Stimulated activated CD8-positive, alpha-beta memory T cell treated with anti-CD3 and anti-CD28 coated beads, Interleukin-4, amount 100 ng/mL, for 1 hour (primary cell): ENCODE results near the gene MAGI1.
"Not testable (repeated sequence)": the region's sequence is repeated elsewhere in the genome, so short reads cannot be mapped to it uniquely, and the experiment has no call there.

Source experiments
- DNase-seq, 2 donors: peaks; one replicate each; pipeline ENCODE4 v3.0.0-alpha.2; 2020; ENCODE audit warnings: low read depth in 2 of 2, low spot score in 1 of 2

The MAGI1 gene

DNA sequence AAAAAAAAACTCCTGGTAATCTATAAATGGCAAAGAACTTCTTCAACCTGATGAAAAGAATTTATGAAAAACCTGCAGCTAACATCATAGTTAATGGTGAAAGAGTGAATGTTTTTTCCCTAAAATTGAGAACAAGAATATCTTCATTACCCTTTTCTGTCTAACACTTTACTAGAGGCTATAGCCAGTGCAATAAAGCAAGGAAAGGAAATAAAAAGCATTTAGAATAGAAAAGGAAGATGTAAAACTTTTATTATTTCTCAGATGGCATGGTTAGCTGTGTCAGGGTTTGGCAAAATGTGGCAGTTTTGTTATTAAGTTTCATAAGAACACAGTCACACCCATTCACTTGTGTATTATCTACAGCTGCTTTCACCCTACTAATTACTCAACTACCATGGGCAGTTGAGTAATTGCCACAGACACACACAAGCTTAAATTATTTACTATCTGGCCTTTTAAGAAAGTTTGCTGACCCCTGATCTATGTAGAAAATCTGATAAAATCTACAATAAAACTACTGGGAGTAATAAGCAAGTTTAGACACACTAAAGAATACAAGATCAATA, 465.1 kb downstream of the MAGI1 start:
- DNase-seq = no peak

DNA sequence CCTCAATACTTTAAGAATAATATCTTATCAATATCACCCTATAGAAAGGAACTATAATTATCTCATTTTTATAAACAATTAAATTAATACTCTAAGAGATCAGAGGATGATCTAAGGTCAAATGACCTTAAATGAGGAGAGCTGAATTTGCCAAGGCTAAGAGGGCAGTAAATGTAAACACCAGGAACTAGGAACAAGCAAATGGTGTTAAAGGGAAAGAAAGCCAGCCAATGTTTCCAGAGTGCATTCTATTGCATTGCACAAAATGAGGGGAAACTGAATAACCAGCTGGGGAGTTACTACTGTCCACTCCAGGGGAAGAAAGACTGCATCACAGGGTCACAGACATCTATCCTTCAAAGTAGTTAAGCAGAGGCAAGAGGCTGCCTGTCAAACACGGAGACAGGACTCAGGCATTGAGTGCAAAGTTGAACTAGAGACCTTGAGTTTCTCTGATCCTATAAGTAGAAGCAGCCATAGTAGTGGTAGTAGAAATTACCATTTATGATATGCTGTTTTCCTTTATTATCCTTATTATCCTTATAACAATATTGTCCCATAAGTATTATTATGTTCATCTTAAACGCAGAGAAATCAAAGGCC, 466.4 kb downstream of the MAGI1 start:
- no peak for DNase-seq

DNA sequence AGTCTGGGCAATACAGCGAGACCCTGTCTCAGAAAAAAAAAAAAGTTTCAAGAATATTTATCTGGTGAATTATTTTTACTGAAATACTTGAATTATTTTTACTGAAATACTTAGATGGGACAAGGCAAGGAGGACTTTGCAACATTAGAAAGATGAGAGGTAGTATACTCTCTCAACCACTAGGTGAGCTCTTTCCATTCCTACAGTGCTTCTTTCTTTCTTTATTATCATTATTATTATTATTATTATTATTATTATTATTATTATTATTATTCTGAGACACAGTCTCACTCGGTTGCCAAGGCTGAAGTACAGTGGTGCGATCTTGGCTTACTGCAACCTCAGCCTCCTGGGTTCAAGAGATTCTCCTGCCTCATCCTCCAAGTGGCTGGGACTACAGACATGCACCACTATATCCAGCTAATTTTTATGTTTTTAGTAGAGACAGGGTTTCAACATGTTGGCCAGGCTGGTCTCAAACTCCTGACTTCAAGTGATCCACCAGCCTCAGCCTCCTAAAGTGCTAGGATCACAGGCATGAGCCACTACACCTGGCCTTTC, 468.8 kb downstream of the MAGI1 start:
- no peak for DNase-seq

DNA sequence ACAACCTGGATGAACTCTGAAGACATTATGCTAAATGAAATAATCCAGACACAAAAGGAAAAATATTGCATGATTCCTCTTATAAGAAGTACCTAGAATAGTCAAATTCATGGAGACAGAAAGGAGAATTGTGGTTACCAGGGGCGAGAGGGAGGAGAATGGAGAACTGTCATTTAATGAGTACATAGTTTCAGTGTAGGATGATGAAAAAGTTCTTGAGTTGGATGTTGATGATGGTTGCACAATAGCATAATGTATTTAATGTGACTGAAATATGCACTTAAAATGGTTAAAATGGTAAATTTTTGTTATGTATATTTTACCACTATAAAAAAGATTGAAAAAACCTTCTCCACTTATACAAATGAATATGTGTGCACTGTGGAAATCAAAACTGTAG, 469.6 kb downstream of the MAGI1 start:
- DNase-seq = no peak

DNA sequence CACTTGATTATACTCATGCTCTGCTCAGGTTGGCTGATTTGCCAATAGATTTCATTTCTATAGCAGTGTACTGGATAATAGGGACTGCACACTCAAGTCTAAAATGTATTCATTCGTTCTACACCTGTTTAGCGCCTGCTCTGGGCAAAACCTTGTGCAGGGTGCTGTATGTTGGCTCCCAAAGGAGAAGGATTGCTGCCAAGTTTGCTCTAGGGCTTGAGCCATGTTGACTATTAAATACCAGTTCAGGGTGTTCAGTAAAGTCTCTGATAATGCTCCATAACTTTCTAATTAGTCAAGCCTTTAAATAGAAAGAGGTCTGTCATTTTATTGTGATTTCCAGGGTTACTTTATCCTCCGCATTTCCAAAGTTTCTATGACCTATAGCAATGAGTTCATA, 470.2 kb downstream of the MAGI1 start:
- DNase-seq = no peak

DNA sequence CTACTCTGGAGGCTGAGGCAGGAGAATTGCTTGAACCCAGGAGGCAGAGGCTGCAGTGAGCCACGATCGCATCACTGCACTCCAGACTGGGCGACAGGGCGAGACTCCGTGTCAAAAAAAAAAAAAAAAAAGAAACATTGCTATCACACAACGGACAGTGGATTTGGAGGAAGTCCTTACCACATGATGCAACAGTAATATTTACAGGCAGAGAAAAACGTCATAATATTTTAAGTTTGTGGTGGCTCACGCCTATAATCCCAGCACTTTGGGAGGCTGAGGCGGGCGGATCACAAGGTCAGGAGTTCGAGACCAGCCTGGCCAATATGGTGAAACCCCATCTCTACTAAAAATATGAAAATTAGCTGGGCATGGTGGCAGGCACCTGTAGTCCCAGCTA, 473.0 kb downstream of the MAGI1 start:
- DNase-seq = not testable (repeated sequence)

DNA sequence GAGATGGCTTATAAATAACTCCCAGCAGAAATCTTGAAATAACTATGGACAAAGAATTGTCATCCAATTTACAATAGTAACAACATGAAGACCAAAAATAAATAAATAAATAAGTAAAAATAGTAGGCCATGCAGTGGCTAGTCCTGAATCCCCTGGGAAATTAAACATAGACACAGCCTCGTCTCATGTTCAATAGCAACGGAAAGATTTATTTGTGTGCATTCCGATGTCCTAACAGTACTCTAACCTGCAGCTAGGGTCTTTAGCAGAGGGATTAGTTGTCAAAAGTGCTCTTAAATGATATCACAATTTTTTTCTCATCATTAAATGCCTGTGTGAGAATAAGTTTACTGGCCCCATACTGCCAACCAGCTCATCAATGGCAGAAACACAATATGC, 474.2 kb downstream of the MAGI1 start:
- DNase-seq = no peak

DNA sequence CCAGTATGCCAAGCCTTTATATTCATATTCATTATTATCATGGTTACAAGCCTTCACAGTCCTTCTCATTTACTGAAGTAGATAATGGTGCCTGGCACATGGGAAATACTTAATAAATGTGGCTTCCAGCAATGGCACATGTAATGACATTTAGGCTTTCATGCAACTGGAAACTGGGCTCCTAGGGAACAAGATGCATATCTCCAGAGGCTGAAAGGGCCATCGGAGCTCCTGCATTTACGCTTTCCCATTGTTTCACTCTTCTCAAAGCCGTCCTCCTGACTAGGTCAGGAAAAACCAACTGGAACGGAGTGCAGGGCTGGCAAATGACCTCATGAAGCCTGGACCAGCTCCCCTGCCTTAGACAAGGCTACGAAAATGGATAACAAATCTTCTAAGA, 474.9 kb downstream of the MAGI1 start:
- no peak for DNase-seq

DNA sequence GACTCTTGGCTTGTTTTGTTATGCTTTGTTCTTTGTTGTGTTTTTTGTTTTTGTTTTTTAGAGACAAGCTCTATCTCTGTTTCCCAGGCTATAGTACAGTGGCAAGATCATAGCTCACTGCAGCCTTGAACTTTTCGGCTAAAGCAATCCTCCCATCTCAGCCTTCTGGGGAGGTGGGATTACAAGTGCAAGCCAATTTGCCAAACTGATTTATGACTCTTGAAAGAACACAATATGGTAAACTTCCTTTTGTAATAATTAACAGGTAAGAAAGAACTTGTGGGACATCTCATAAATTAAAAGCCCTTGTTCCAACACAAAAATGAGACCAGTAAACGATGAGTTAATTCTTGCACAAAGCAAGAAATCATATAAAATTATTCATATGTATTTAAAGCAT, 476.3 kb downstream of the MAGI1 start:
- DNase-seq = no peak

DNA sequence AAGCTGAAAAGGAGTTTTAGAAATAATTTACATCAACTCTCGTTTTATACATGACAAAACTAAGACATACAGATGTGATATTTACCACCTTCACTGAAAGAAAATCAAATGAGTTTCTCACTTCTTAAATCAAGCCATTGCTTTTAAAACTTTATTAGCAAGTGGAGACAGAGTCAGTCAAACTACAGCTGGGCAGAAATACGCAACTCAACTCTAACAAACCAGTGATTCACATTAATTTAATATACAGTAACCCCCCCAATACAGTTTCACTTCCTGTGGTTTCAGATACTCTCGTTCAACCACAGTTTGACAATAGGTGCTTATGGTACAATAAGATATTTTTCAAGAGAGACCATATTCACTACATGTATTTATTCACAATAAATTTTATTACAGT, 477.1 kb downstream of the MAGI1 start:
- no peak for DNase-seq

DNA sequence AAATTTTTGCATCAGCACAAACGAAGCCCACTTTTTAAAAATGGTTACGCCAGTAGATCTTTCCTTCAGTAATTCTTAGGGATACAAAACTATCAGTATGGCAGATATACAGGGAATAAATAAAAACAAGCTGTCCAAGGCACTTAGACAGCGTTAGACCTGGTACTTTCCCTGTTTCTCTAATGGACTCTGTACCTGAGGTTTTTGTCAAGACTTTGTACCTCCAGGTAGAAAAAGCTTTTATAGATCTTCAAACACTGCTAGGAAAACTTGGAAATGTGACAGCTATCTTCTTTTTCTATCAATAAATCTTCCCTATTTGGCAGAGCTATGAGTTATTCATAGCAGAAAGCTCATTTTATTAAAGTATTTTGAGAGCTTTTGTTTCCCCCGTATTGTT, 477.8 kb downstream of the MAGI1 start:
- DNase-seq = no peak

DNA sequence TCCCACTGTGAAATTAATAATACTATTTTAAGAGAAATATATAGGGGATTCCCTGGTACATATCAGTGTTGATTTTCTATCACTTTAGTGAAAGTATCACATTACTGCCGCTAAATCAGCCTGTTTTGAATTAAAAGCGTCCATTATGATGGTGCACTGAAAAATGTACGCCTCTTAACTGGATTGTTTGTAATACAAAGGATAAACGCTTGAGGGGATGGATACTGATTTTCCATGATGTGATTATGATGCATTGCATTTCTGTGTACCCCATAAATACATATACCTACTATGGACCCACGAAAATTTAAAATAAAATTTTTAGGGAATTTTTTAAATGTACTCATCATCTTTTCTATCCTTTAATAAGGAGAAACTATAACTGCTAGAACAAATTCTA, 478.6 kb downstream of the MAGI1 start:
- DNase-seq = no peak

DNA sequence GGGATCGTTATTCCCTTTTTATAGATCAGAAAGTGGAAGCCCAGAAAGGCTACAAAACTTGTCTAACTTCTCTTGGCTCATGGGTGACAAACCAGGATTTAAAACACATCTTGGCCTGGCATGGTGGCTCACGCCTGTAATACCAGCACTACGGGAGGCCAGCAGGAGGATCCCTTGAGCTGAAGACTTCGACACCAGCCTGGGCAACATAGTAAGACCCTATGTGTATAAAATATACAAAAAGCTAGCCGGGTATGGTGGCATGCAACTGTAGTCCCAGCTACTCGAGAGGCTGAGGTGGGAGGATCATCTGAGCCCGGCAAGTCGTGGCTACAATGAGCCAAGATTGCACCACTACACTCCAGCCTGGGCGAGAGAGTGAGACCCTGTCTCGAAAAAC, 479.1 kb downstream of the MAGI1 start:
- DNase-seq = no peak

DNA sequence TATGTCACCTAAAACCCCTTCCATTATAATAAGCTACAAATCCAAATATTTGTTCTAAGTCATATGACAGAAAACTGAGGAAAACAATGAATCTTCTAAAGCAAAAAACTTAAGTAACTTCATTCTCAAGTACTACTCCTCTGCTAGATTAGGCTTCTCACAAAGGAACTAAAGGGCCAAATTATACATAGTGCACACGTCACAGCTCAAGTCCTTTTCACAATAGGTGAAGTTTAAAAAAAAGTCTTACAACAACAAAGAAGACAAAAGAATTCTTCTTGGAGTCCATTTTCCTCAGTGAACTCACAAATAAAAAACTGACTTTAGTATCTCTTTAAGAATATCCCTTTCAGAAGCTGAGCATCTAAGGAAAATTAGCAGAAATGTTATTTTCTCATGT, 479.9 kb downstream of the MAGI1 start:
- DNase-seq = no peak

DNA sequence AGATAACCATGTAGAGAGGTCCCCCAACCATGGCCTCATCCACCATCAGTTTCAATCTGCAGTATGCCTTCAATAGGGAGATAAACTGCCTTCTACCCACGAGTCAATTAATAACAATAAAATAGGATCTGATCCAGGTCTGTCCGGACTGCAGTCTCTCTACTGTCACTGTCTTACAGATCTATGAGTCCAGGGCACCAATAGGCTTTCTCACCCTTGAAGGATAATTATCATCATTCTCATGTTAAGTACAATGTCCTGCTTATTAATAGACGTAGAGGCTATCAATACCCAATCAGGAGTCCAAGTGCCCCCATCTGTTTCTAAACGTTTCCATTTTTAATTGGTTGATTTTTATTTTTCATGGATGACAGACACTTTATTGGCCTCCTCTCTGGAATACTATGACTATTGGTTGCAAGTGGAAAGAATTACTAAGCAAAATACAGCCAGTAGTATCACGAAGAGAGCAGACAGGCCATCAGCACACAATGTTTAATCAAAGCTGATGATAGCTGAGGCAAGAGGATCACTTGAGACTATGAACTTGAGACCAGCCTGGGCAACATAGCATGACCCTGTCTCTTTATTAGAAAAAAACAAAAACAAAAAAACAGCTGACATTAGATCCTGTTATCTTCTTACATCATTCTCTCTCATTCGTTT, 480.7 kb downstream of the MAGI1 start:
- DNase-seq = no peak

DNA sequence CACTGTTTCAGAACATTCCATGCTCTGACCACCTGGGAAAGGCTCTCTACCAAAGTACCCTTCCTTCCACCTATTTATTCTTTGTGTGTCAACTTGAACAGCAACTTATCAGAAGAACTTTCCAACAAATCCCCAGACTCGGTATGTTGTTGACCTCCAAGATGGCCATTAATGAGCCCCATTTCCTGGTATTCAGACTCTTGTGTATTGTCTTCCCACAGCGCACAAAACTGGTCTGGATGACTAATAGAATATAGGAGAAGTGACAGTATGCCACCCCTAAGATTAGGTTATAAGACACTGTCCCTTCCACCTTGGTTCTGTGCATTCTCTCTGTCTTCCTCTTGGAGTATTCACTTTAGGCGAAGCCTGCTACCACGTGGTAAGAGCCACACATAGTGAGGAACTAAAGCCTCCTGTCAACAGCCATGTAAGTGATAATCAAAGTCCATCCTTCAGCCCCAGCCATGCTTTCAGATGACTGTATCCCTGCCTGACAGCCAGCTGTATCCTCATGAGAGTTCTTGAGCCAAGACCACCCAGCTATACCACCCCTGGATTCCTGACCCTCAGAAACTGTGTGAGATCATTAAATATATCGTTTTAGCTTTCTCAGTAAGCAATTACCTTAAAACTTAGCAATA, 481.7 kb downstream of the MAGI1 start:
- no peak for DNase-seq

DNA sequence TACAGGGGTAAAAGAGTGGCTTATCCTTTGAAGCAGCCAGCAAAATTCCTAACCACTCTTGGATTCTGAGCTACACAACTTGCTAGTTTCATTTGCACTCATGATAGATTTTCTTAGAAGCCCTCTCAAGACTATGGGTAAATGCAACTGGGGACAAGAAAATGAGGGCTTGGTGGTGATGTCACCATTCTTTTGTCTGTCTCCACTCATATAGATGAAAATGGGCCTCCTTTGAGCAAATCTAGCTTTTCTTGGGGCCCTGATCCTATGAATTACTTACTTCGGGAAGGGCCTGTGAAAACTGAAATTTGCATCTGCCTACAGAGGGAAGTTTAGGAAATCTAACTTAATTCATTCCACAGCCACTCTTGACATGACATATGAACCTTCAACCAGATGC, 486.3 kb downstream of the MAGI1 start:
- DNase-seq = no peak

DNA sequence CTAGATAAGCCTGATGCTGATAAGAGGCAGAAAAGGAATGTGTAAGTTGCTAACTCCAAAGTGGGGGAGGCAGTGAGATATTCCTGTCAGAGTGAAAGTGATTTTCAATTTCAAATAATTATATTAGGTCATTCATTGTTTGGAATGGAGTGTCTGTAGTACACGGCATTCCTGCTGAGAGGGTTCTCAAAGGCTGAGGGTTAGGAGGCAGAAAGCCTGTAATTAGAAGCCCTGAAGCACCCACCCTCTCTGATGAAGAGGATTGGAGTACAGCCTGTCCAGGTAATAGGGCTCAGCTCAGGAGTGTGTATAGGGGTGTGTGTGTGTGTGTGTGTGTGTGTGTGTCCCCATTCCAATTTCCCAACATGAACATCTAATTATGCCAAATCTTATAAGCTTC, 486.8 kb downstream of the MAGI1 start:
- no peak for DNase-seq

DNA sequence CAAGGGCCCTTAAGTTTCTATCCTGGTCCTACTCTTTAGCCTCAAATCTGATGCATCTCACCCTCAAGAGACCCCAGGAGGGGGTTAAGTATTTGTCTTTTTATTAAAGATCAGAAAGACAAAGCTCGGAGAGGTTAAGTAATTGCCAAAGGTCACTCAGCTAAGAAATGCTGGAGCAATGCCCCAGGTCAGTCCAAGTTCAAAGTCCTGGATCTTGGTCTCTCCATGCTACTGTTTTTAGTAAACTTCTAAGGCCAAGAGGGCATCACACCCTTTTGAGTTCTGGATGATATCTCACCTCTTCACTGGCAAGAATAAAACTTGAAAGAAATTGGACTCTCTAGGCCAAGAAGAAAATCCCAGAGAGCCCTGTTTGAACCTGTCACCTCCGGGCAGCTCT, 488.6 kb downstream of the MAGI1 start:
- DNase-seq = no peak

DNA sequence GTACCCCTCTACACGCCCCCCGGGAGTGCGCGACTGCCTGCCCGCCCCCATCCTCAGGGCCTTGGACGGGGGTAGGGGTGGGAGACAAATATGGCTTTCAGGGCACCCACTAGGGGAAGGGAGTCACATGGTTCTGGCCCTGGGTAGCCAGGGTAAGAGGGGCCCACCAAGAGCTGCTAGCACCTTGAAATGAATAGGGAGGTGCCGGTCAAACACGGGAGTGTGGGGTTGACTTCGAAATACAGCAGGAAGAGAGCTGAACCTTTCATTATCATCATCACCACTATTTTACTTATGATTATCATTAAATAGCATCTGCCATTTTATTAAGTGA, 489.1 kb downstream of the MAGI1 start:
- no peak for DNase-seq

DNA sequence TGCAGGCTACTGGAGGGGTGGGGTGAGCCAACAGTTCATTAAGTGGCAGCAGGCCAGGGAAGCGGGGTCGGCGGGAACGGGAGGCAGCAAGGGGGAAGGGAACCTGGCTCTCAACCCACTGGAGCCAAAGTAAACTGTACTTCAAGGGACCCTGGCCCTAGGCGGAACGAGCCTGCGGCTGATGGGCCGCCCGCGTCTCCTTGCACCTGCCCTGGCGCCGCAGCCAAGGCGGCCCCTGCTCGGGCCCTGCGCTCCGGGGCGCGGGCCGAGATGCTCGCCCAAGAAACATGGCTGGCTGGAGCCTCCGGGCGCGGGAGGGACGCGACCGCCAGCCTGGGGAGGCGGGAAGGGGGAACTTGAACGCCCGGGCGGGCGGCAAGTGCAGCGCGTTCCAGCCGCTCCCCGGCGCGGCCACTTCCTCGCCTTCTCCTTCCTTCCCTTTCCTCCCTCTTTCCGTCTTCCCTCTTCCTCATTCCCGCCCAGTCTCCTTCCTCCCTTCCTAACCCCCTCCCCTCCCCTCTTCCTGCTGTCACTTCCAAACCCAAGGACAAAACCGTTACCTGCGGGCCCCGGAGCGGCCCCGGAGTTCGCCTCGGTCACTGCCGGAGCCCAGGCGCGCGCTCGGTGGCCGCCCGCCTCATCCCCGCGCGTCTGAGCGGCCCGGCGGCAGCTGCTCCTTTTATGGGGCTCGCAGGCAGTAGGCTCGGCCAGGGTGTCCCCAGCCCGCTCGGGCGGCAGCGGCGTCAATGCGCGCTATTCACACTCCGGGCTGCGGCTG, 489.7 kb downstream of the MAGI1 start:
- no peak for DNase-seq

DNA sequence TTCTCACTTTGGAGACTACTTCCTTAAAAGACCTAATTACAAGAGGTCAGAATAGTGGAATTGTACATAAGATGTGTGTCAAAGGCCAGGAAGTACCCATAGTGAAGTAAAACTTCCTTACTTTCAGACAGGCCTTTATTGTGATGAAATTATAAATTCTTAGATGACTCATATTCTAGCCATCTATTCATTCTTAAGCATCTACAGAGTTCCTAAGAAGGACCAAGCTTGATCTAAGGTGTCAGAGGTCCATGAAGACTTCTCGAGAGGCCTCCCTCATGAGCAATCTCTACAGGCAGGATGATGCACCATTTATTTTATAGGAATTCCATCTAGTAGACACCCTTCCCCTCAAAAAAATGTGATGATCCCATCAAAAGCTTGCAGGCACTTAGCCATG, 493.3 kb downstream of the MAGI1 start:
- no peak for DNase-seq
